ENCODE data around the gene AXIN1. TPM values are rescaled to one million over a fixed set of nuclear protein-coding genes. Genes with fewer than 3 reads are reported as not detected.
A peak's percentile ranks its signal among the peaks of the same experiment; 100 is the strongest.

AXIN1 gene
- total RNA-seq, 1 experiment from 2014 or later: 32.7 TPM

GRCh38 chr16:383326-384051, 31.0 kb upstream of the AXIN1 start:
- no peak for TF ChIP-seq CTCF (conservative IDR thresholded peaks at IDR 0.05; ENCODE audit: low read depth, low read length)
- no peak for TF ChIP-seq EZH2 (IDR thresholded peaks at IDR 0.05; ENCODE audit: borderline replicate concordance, low read depth, low read length, poor library complexity, severe bottlenecking)
- Histone ChIP-seq H3K9me3 (ENCODE audit: low read depth, low read length, poor library complexity, severe bottlenecking) (no peaks in the 10 kb centered on the region), H3K4me3 (ENCODE audit: low read depth, low read length, poor library complexity, severe bottlenecking) (no peak overlapping the region), H3K27me3 (replicated peaks; ENCODE audit: insufficient read depth, low read depth, low read length, poor library complexity) (no peaks in the 10 kb centered on the region), H3K4me1 (ENCODE audit: insufficient read depth, low read length, poor library complexity, severe bottlenecking) (no peaks in the 10 kb centered on the region), H3K36me3 (ENCODE audit: insufficient read depth, low read length, poor library complexity, severe bottlenecking) (no peaks in the 10 kb centered on the region), H3K27ac (ENCODE audit: low read depth, low read length, poor library complexity, severe bottlenecking) (no peak overlapping the region)
- BruUV-seq (replicated peaks): no TSS peak
- POLR2A ChIA-PET (ENCODE audit: low non-redundant PET): no interaction called here
- CTCF ChIA-PET: interaction anchor here (0.9 kb wide), 1 partner anchor 8 kb away, joined by 5 read pairs; no protein-coding TSS in a partner anchor
- DNase-seq (ENCODE audit: low spot score): no peak
- intact Hi-C loops (cut with micrococcal nuclease; ENCODE audit: unreplicated experiment): no loop called here

GRCh38 chr16:381789-382717, 29.5 kb upstream of the AXIN1 start, which contains the start of gene PGAP6:
Gene PGAP6 (minus strand): TSS chr16:381978. CDS start chr16:381821, 157 bp downstream.
- intact Hi-C loops (cut with micrococcal nuclease; ENCODE audit: unreplicated experiment): no loop called here
- no peaks in the 10 kb centered on the region for H3K36me3 ChIP-seq (ENCODE audit: insufficient read depth, low read length, poor library complexity, severe bottlenecking)
- peak within 1 kb of the TSS; percentile 63 for H3K27ac ChIP-seq (ENCODE audit: low read depth, low read length, poor library complexity, severe bottlenecking)
- peak within 1 kb of the TSS; percentile 93 for H3K4me3 ChIP-seq (ENCODE audit: low read depth, low read length, poor library complexity, severe bottlenecking)
- CTCF ChIA-PET: interaction anchor here (0.5 to 1.0 kb wide), 5 partner anchors 9 to 285 kb away, joined by 3 to 5 read pairs (median 5); partner anchors contain the start of gene DECR2
- no peaks in the 10 kb centered on the region for H3K27me3 ChIP-seq (replicated peaks; ENCODE audit: insufficient read depth, low read depth, low read length, poor library complexity)
- TF ChIP-seq CTCF (conservative IDR thresholded peaks at IDR 0.05; ENCODE audit: low read depth, low read length) (no peak), EZH2 (IDR thresholded peaks at IDR 0.05; ENCODE audit: borderline replicate concordance, low read depth, low read length, poor library complexity, severe bottlenecking) (no peak)
- H3K4me1 ChIP-seq (ENCODE audit: insufficient read depth, low read length, poor library complexity, severe bottlenecking): no peaks in the 10 kb centered on the region
- POLR2A ChIA-PET (ENCODE audit: low non-redundant PET): interaction anchor here (0.5 to 0.7 kb wide), 2 partner anchors 31 to 109 kb away, joined by 5 to 6 read pairs; no protein-coding TSS in a partner anchor
- BruUV-seq (replicated peaks): no TSS peak
- peak; percentile 72 for DNase-seq (ENCODE audit: low spot score)
- no peaks in the 10 kb centered on the region for H3K9me3 ChIP-seq (ENCODE audit: low read depth, low read length, poor library complexity, severe bottlenecking)

GRCh38 chr16:381012-381788, 28.7 kb upstream of the AXIN1 start:
- Histone ChIP-seq H3K36me3 (ENCODE audit: insufficient read depth, low read length, poor library complexity, severe bottlenecking) (peaks cover 5% of the 10 kb centered on the region), H3K4me1 (ENCODE audit: insufficient read depth, low read length, poor library complexity, severe bottlenecking) (no peaks in the 10 kb centered on the region), H3K4me3 (ENCODE audit: low read depth, low read length, poor library complexity, severe bottlenecking) (peak overlapping the region; percentile 93), H3K27ac (ENCODE audit: low read depth, low read length, poor library complexity, severe bottlenecking) (peak overlapping the region; percentile 63), H3K27me3 (replicated peaks; ENCODE audit: insufficient read depth, low read depth, low read length, poor library complexity) (no peaks in the 10 kb centered on the region), H3K9me3 (ENCODE audit: low read depth, low read length, poor library complexity, severe bottlenecking) (no peaks in the 10 kb centered on the region)
- intact Hi-C loops (cut with micrococcal nuclease; ENCODE audit: unreplicated experiment): no loop called here
- TF ChIP-seq CTCF (conservative IDR thresholded peaks at IDR 0.05; ENCODE audit: low read depth, low read length) (no peak), EZH2 (IDR thresholded peaks at IDR 0.05; ENCODE audit: borderline replicate concordance, low read depth, low read length, poor library complexity, severe bottlenecking) (no peak)
- CTCF ChIA-PET: no interaction called here
- POLR2A ChIA-PET (ENCODE audit: low non-redundant PET): no interaction called here
- BruUV-seq (replicated peaks): no TSS peak
- DNase-seq (ENCODE audit: low spot score): no peak
